HAP-1 (cell line): Measurements from ENCODE around the gene MYO15B.

ENCODE experiments used
- DNase-seq, 2 experiments: peaks; one replicate each; pipeline ENCODE4 v3.0.0-alpha.2; 2016 to 2020; ENCODE audit warnings: low spot score in 2 of 2
- H3K27me3 ChIP-seq: fragments of 250-450 bp; sonication (Bioruptor Pico); 2 replicates; pipeline ENCODE4 v1.5.1; 2020; ENCODE audit warnings: low read depth, mild to moderate bottlenecking, moderate library complexity
- H3K36me3 ChIP-seq: fragments of 250-450 bp; sonication (Bioruptor Pico); replicated peaks from 2 replicates; pipeline ENCODE4 v1.5.1; 2020; ENCODE audit warnings: mild to moderate bottlenecking
- H3K4me1 ChIP-seq: fragments of 250-450 bp; sonication (Bioruptor Pico); 2 replicates; pipeline ENCODE4 v1.5.1; 2020; ENCODE audit warnings: mild to moderate bottlenecking
- H3K4me3 ChIP-seq: fragments of 250-450 bp; sonication (Bioruptor Pico); 2 replicates; pipeline ENCODE4 v1.5.1; 2020; ENCODE audit warnings: mild to moderate bottlenecking, moderate library complexity
- H3K9me3 ChIP-seq: fragments of 250-450 bp; sonication (Bioruptor Pico); 2 replicates; pipeline ENCODE4 v1.5.1; 2020; ENCODE audit warnings: mild to moderate bottlenecking, moderate library complexity
- in situ Hi-C: fragments of 300-500 bp; cut with MboI; formaldehyde crosslinking; loops from 3 replicates; pipeline ENCODE4 v1.14.3; 2020; ENCODE audit warnings: low sequenced_read_pairs, inconsistent platforms, mixed read lengths

MYO15B gene

GRCh38 chr17:75612906-75613626 is 25.5 kb downstream of the MYO15B start:
- in situ Hi-C loops = no loop called here
- no peaks in the 10 kb centered on the region for H3K27me3 ChIP-seq

GRCh38 chr17:75614006-75614405 is 26.4 kb downstream of the MYO15B start:
- Histone ChIP-seq H3K36me3 (no peaks in the 10 kb centered on the region), H3K4me1 (no peaks in the 10 kb centered on the region)
- in situ Hi-C loops = no loop called here

More at GRCh38 chr17:75612906-75613626, 25.5 kb downstream of the MYO15B start:
- no peaks in the 10 kb centered on the region for H3K9me3 ChIP-seq
- DNase-seq = no peak
- H3K4me1 ChIP-seq = no peaks in the 10 kb centered on the region
- H3K4me3 ChIP-seq = no peak overlapping the region
- H3K36me3 ChIP-seq = no peaks in the 10 kb centered on the region

GRCh38 chr17:75614556-75615270 is 27.1 kb downstream of the MYO15B start:
- Histone ChIP-seq H3K9me3 (no peaks in the 10 kb centered on the region), H3K36me3 (no peaks in the 10 kb centered on the region), H3K4me1 (no peaks in the 10 kb centered on the region), H3K4me3 (no peak overlapping the region), H3K27me3 (no peaks in the 10 kb centered on the region)
- in situ Hi-C loops = no loop called here
- DNase-seq = no peak

More at GRCh38 chr17:75614006-75614405, 26.4 kb downstream of the MYO15B start:
- DNase-seq = peak in 1 of 2 experiments; percentile 52
- H3K9me3 ChIP-seq = no peaks in the 10 kb centered on the region
- no peaks in the 10 kb centered on the region for H3K27me3 ChIP-seq
- no peak overlapping the region for H3K4me3 ChIP-seq

- Histone ChIP-seq H3K27me3 (no peaks in the 10 kb centered on the region), H3K36me3 (no peaks in the 10 kb centered on the region), H3K4me3 (no peak overlapping the region), H3K9me3 (no peaks in the 10 kb centered on the region), H3K4me1 (no peaks in the 10 kb centered on the region)
- in situ Hi-C loops = no loop called here
- DNase-seq = no peak
These were observed 27.7 kb downstream of the MYO15B start for GRCh38 chr17:75615301-75615700.

GRCh38 chr17:75616521-75617122 is 29.0 kb downstream of the MYO15B start:
- Histone ChIP-seq H3K9me3 (no peaks in the 10 kb centered on the region), H3K4me1 (no peaks in the 10 kb centered on the region), H3K27me3 (no peaks in the 10 kb centered on the region), H3K36me3 (no peaks in the 10 kb centered on the region), H3K4me3 (no peak overlapping the region)
- DNase-seq = no peak
- in situ Hi-C loops = no loop called here

GRCh38 chr17:75617218-75617617 is 29.6 kb downstream of the MYO15B start:
- Histone ChIP-seq H3K9me3 (no peaks in the 10 kb centered on the region), H3K4me1 (no peaks in the 10 kb centered on the region), H3K27me3 (no peaks in the 10 kb centered on the region), H3K4me3 (no peak overlapping the region), H3K36me3 (no peaks in the 10 kb centered on the region)
- no peak for DNase-seq
- in situ Hi-C loops = no loop called here

- in situ Hi-C loops = no loop called here
- no peaks in the 10 kb centered on the region for H3K27me3 ChIP-seq
These were observed 30.1 kb downstream of the MYO15B start for GRCh38 chr17:75617675-75618074.

GRCh38 chr17:75619506-75620431 is 32.2 kb downstream of the MYO15B start:
- Histone ChIP-seq H3K4me3 (no peak overlapping the region), H3K4me1 (no peaks in the 10 kb centered on the region), H3K36me3 (no peaks in the 10 kb centered on the region), H3K27me3 (no peaks in the 10 kb centered on the region), H3K9me3 (no peaks in the 10 kb centered on the region)
- in situ Hi-C loops = no loop called here
- peak; percentile 34 to 81 for DNase-seq

More at GRCh38 chr17:75617675-75618074, 30.1 kb downstream of the MYO15B start:
- no peaks in the 10 kb centered on the region for H3K9me3 ChIP-seq
- H3K36me3 ChIP-seq = no peaks in the 10 kb centered on the region
- no peak overlapping the region for H3K4me3 ChIP-seq
- H3K4me1 ChIP-seq = no peaks in the 10 kb centered on the region
- DNase-seq = no peak

- no peak overlapping the region for H3K4me3 ChIP-seq
- in situ Hi-C loops = no loop called here
- no peaks in the 10 kb centered on the region for H3K36me3 ChIP-seq
- no peak for DNase-seq
- H3K27me3 ChIP-seq = no peaks in the 10 kb centered on the region
- H3K9me3 ChIP-seq = no peaks in the 10 kb centered on the region
- H3K4me1 ChIP-seq = no peaks in the 10 kb centered on the region
These were observed 33.9 kb downstream of the MYO15B start for GRCh38 chr17:75621489-75621888.

GRCh38 chr17:75622076-75622475 is 34.5 kb downstream of the MYO15B start:
- Histone ChIP-seq H3K9me3 (no peaks in the 10 kb centered on the region), H3K4me1 (no peaks in the 10 kb centered on the region), H3K4me3 (no peak overlapping the region), H3K36me3 (no peaks in the 10 kb centered on the region), H3K27me3 (no peaks in the 10 kb centered on the region)
- no peak for DNase-seq
- in situ Hi-C loops = no loop called here

- H3K36me3 ChIP-seq = no peaks in the 10 kb centered on the region
- H3K4me3 ChIP-seq = no peak overlapping the region
- H3K9me3 ChIP-seq = no peaks in the 10 kb centered on the region
- no peaks in the 10 kb centered on the region for H3K4me1 ChIP-seq
- in situ Hi-C loops = no loop called here
- DNase-seq = no peak
- H3K27me3 ChIP-seq = no peaks in the 10 kb centered on the region
These were observed 35.2 kb downstream of the MYO15B start for GRCh38 chr17:75622771-75623273.

- in situ Hi-C loops = no loop called here
- Histone ChIP-seq H3K4me3 (no peak overlapping the region), H3K36me3 (no peaks in the 10 kb centered on the region), H3K27me3 (no peaks in the 10 kb centered on the region), H3K4me1 (no peaks in the 10 kb centered on the region), H3K9me3 (no peaks in the 10 kb centered on the region)
- DNase-seq = no peak
These were observed 35.8 kb downstream of the MYO15B start for GRCh38 chr17:75623386-75623785.

- Histone ChIP-seq H3K4me1 (no peaks in the 10 kb centered on the region), H3K36me3 (no peaks in the 10 kb centered on the region; the same call in 1 of the 2 replicates), H3K4me3 (no peak overlapping the region), H3K27me3 (no peaks in the 10 kb centered on the region), H3K9me3 (no peaks in the 10 kb centered on the region)
- in situ Hi-C loops = no loop called here
- DNase-seq = no peak
These were observed 36.4 kb downstream of the MYO15B start for GRCh38 chr17:75624021-75624420.
